NCI-H146 treated with DMSO at 0.1 percent for 48 hours (cell line): ENCODE results near the gene FAM149A.
A peak's percentile ranks its signal among the peaks of the same experiment; 100 is the strongest.

Experiments used
- DNase-seq: peaks from one replicate; lab custom pipeline; 2025; ENCODE audit not compliant: unreplicated experiment; lab: John Stamatoyannopoulos, UW

FAM149A gene

GRCh38 chr4:186201010-186201409 is 96.5 kb downstream of the FAM149A start:
- DNase-seq, result no peak

GRCh38 chr4:186201535-186202230 is 97.2 kb downstream of the FAM149A start:
- DNase-seq, result peak; percentile 4

- no peak for DNase-seq
Observed at GRCh38 chr4:186202490-186203140, 98.1 kb downstream of the FAM149A start.

- DNase-seq, result no peak
Observed at GRCh38 chr4:186203406-186203805, 98.9 kb downstream of the FAM149A start.

- DNase-seq, result no peak
Observed at GRCh38 chr4:186204103-186204559, 99.6 kb downstream of the FAM149A start.

GRCh38 chr4:186204686-186205085 is 100.2 kb downstream of the FAM149A start:
- DNase-seq, result no peak

- no peak for DNase-seq
Observed at GRCh38 chr4:186205156-186205555, 100.7 kb downstream of the FAM149A start.

- DNase-seq, result no peak
Observed at GRCh38 chr4:186216465-186217024, 112.0 kb downstream of the FAM149A start.

GRCh38 chr4:186217733-186218293 is 113.3 kb downstream of the FAM149A start:
- DNase-seq, result no peak

- no peak for DNase-seq
Observed at GRCh38 chr4:186221624-186222023, 117.1 kb downstream of the FAM149A start.
